ENCODE data around the gene CRACDL.
A peak's percentile ranks its signal among the peaks of the same experiment; 100 is the strongest.

CRACDL gene, protein sequence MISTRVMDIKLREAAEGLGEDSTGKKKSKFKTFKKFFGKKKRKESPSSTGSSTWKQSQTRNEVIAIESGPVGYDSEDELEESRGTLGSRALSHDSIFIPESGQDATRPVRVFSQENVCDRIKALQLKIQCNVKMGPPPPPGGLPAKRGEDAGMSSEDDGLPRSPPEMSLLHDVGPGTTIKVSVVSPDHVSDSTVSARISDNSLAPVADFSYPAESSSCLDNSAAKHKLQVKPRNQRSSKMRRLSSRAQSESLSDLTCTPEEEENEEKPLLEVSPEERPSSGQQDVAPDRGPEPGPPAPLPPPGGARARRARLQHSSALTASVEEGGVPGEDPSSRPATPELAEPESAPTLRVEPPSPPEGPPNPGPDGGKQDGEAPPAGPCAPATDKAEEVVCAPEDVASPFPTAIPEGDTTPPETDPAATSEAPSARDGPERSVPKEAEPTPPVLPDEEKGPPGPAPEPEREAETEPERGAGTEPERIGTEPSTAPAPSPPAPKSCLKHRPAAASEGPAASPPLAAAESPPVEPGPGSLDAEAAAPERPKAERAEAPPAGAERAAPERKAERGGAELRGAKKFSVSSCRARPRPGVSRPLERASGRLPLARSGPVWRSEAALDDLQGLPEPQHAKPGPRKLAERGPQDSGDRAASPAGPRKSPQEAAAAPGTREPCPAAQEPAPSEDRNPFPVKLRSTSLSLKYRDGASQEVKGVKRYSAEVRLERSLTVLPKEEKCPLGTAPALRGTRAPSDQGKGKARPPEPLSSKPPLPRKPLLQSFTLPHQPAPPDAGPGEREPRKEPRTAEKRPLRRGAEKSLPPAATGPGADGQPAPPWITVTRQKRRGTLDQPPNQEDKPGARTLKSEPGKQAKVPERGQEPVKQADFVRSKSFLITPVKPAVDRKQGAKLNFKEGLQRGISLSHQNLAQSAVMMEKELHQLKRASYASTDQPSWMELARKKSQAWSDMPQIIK

DNA sequence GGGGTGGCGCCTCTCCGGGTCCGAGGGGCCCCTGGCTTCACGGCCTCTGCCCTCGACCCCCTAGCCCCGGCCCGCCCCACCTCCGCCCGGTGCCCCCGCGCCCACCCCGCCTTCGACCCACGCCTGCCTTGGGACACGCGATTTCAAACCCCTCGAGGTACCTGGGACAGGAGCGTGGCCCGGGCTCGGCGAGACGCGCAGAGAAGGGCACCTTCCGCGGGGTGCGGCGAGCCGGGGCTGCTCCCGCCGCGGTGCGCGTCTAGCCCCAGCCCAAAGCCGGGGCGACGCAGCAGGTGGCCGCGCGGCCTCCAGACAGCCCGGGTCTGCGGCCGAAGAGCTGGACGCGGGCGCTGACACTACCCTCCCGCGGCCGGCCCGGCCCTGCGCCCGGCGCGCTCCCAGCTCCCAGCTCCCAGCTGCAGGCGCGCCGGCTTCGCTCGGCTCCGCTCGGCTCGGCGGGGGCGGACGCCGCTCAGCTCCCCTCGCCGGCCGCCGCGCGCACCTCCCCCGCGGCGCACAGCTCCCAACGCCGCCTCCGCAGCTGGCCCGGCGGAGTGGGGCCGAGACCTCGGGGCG lies at the start of gene CRACDL:
TSS of gene CRACDL (minus strand) at position 449 of the 576 bp plus-strand sequence. CDS start 89,425 bp downstream, outside the sequence.
- Histone ChIP-seq H3K4me1 (ENCODE audit: control insufficient read depth, insufficient read depth, low read length) (no peaks in the 10 kb centered on the region), H3K27me3 (ENCODE audit: control insufficient read depth, insufficient read depth, low read length) (peaks cover 68% of the 10 kb centered on the region), H3K4me3 (ENCODE audit: low read depth, low read length) (peak within 1 kb of the TSS; percentile 64), H3K9me3 (ENCODE audit: control insufficient read depth, insufficient read depth, low read length) (no peaks in the 10 kb centered on the region), H3K27ac (ENCODE audit: low read depth, low read length) (no peak within 1 kb of the TSS), H3K9ac (ENCODE audit: low read depth, low read length) (no peak within 1 kb of the TSS), H3K36me3 (ENCODE audit: control insufficient read depth, insufficient read depth, low read length) (no peaks in the 10 kb centered on the region)

DNA sequence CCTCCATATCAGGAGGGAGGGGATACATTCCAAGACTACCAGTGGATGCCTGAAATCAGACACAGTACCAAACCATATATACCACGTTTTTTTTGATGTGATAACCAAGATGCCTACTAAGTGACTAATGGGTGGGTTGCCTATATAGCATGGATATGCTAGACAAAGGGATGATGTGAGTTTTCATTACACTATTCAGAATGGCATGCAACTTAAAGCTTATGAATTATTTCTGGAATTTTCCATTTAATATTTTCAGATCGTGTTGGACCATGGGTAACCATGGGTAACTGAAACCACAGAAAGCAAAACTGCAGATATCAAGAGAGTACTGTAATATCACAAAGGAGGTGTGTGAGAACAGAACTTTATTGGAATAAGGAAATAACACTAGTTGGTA lies 39.6 kb upstream of the CRACDL start:
- H3K36me3 ChIP-seq (ENCODE audit: control insufficient read depth, insufficient read depth, low read length): no peaks in the 10 kb centered on the region
- no peaks in the 10 kb centered on the region for H3K27me3 ChIP-seq (ENCODE audit: control insufficient read depth, insufficient read depth, low read length)
- no peak overlapping the region for H3K4me3 ChIP-seq (ENCODE audit: low read depth, low read length)
- no peak overlapping the region for H3K9ac ChIP-seq (ENCODE audit: low read depth, low read length)
- H3K27ac ChIP-seq (ENCODE audit: low read depth, low read length): no peak overlapping the region
- no peaks in the 10 kb centered on the region for H3K4me1 ChIP-seq (ENCODE audit: control insufficient read depth, insufficient read depth, low read length)
- H3K9me3 ChIP-seq (ENCODE audit: control insufficient read depth, insufficient read depth, low read length): peaks cover 34% of the 10 kb centered on the region

DNA sequence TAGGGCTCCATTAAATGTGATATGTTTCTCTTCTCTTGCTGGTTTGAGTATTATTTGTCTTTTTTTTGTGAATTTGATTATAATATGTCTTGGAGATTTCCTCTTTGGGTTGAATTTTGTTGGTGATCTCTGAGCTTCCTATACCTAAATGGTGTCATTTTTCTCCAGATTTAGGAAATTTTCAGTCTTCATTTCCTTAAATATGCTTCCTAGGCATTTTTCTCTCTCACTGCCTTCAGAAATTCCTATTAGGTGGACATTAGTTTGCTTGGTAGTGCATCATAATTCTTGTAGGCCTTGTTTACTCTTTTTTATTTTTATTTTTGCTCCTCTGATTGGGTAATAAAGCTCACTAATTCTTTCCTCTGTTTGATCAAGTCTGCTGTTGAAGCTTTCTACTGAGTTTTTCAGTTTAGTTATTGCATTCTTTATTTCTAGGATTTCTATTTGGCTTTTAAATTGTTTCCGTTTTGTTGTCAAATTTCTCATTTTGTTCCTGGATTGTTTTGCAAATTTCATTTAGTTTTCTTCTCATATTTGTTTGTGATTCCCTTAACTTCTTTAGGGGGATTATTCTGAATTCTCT lies 36.6 kb upstream of the CRACDL start:
- Histone ChIP-seq H3K4me3 (ENCODE audit: low read depth, low read length) (no peak overlapping the region), H3K36me3 (ENCODE audit: control insufficient read depth, insufficient read depth, low read length) (no peaks in the 10 kb centered on the region), H3K9me3 (ENCODE audit: control insufficient read depth, insufficient read depth, low read length) (peaks cover 43% of the 10 kb centered on the region), H3K27me3 (ENCODE audit: control insufficient read depth, insufficient read depth, low read length) (no peaks in the 10 kb centered on the region), H3K9ac (ENCODE audit: low read depth, low read length) (no peak overlapping the region), H3K4me1 (ENCODE audit: control insufficient read depth, insufficient read depth, low read length) (no peaks in the 10 kb centered on the region), H3K27ac (ENCODE audit: low read depth, low read length) (no peak overlapping the region)

DNA sequence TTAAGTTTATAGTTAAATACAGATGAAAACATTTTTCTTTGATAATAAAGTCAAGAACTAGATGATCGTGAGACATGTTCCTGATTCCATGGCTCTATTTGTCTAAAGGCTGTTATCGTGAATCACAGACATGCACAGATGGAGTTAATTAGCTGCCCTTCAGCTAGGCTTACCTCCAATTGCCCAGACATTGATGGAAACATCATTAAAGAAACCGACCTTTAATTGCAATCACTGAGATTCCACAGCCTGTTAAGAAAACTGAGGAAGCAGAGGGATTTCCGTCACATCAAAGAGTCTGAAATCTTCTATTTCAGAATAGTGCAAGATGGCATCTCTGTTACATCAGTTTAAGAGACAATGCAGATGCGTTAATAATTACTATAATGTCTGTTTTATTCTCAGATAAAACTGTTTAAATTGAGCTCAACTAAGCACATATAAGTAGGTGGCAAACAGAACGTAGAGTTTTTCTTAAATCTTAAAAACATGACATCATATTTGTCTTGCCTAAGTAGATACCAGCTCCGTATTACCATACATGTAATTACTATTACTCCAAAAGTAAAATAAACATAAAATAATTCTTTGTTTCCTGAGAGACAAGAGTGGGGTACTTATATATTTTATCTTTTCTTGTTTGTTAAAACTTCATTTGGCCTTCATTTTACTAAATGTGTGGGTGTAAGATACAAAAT lies 23.9 kb upstream of the CRACDL start:
- Histone ChIP-seq H3K4me3 (ENCODE audit: low read depth, low read length) (no peak overlapping the region), H3K36me3 (ENCODE audit: control insufficient read depth, insufficient read depth, low read length) (no peaks in the 10 kb centered on the region), H3K9me3 (ENCODE audit: control insufficient read depth, insufficient read depth, low read length) (no peaks in the 10 kb centered on the region), H3K27me3 (ENCODE audit: control insufficient read depth, insufficient read depth, low read length) (no peaks in the 10 kb centered on the region), H3K27ac (ENCODE audit: low read depth, low read length) (no peak overlapping the region), H3K4me1 (ENCODE audit: control insufficient read depth, insufficient read depth, low read length) (no peaks in the 10 kb centered on the region), H3K9ac (ENCODE audit: low read depth, low read length) (no peak overlapping the region)

DNA sequence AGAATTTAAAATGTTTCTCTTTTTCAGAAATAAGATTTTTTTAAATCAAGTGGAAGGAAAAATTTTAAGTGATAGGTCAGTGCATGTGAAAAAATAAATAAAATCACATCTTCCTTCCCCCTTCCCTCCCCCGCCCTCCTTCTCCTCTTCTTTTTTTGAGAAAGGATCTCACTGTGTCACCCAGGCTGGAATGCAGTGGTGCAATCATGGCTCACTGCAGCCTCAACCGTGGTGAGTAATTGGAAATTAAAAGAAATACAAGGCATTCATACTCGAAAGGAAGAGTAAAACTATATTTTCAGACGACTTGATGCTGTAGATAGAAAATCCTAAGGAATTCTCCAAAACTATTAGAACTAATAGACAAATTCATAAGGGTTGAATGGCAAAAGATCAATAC lies 16.9 kb upstream of the CRACDL start:
- H3K9me3 ChIP-seq (ENCODE audit: control insufficient read depth, insufficient read depth, low read length): no peaks in the 10 kb centered on the region
- no peak overlapping the region for H3K27ac ChIP-seq (ENCODE audit: low read depth, low read length)
- H3K36me3 ChIP-seq (ENCODE audit: control insufficient read depth, insufficient read depth, low read length): no peaks in the 10 kb centered on the region
- no peak overlapping the region for H3K4me3 ChIP-seq (ENCODE audit: low read depth, low read length)
- H3K27me3 ChIP-seq (ENCODE audit: control insufficient read depth, insufficient read depth, low read length): no peaks in the 10 kb centered on the region
- no peaks in the 10 kb centered on the region for H3K4me1 ChIP-seq (ENCODE audit: control insufficient read depth, insufficient read depth, low read length)
- no peak overlapping the region for H3K9ac ChIP-seq (ENCODE audit: low read depth, low read length)

DNA sequence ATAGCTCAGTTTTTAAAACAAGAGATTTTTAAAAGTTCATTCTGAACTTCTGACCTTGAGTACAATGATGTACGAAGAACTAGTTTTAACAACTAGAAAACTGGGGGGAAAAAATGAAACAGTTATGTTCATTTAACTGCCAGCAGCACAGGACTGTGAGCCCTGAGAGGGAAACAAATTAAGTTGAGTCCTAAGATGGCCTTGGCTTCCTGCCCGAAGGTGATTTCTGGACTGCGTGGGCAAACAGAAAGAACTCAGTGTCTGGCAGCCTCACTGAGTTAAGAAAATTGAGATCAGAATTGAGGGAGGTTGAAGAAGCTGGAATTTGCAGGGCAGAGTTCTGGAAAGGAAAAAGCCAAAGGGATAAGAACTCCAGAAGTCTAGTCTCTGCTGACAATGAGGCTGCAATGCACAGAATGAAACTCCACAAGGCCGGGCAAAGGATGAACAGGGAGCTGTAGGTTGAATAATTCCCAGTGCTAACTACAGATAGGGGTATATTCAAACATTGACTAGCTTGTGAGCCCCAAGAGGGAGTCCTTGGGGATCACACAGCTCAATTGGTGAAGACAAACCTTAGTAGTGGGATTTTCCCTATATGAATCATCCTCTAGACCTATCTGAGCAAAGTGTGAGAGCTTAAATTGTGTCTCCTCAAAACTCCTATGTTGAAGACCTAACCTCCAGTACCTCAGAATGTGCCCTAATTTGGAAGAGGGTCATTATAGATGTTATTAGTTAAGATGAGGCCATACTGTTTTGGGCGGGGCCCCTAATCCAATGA lies 13.1 kb upstream of the CRACDL start:
- no peaks in the 10 kb centered on the region for H3K27me3 ChIP-seq (ENCODE audit: control insufficient read depth, insufficient read depth, low read length)
- no peaks in the 10 kb centered on the region for H3K36me3 ChIP-seq (ENCODE audit: control insufficient read depth, insufficient read depth, low read length)
- H3K9me3 ChIP-seq (ENCODE audit: control insufficient read depth, insufficient read depth, low read length): no peaks in the 10 kb centered on the region
- H3K9ac ChIP-seq (ENCODE audit: low read depth, low read length): no peak overlapping the region
- no peak overlapping the region for H3K27ac ChIP-seq (ENCODE audit: low read depth, low read length)
- H3K4me3 ChIP-seq (ENCODE audit: low read depth, low read length): no peak overlapping the region
- H3K4me1 ChIP-seq (ENCODE audit: control insufficient read depth, insufficient read depth, low read length): no peaks in the 10 kb centered on the region

DNA sequence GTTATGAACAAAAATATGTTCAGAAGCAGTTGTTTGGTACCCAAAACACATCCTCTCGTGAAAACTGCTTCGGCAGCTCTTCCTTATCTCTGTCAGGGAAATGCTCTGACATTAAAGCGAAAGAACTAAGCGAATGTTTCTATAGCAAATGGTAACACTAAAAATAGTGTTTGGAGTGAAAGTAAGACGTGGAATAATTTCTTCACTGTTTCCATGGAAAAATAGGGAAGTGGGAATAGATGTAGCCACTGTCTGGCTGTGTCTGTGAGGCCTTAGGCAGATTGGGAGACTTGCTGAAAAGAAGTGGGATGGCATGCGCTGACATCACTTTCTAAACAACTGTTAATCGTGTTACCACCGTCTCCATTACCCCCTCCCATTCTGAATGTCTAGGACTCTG lies 11.5 kb upstream of the CRACDL start:
- H3K27ac ChIP-seq (ENCODE audit: low read depth, low read length): no peak overlapping the region

DNA sequence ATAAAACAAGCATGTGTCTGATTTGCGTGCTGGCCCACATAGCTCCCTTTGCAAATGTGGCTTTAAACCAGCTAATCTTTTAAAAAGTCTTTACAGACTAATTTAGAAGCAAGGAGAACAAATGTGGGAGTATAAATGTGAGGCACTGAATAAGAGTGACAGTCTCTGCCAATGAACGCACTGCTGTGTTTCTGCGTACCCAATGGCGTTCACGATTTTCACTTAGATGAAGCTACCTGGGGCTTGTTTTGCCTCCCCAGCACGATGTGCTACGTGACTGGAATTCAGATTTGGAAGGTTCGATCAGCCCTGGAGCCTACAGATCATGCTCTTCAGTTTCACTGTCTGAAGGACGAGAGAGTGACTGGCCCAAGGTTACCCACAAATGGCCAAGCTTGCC lies 10.8 kb upstream of the CRACDL start:
- H3K4me3 ChIP-seq (ENCODE audit: low read depth, low read length): no peak overlapping the region
- H3K9ac ChIP-seq (ENCODE audit: low read depth, low read length): no peak overlapping the region
- H3K4me1 ChIP-seq (ENCODE audit: control insufficient read depth, insufficient read depth, low read length): no peaks in the 10 kb centered on the region
- no peak overlapping the region for H3K27ac ChIP-seq (ENCODE audit: low read depth, low read length)
- H3K9me3 ChIP-seq (ENCODE audit: control insufficient read depth, insufficient read depth, low read length): no peaks in the 10 kb centered on the region
- no peaks in the 10 kb centered on the region for H3K36me3 ChIP-seq (ENCODE audit: control insufficient read depth, insufficient read depth, low read length)
- no peaks in the 10 kb centered on the region for H3K27me3 ChIP-seq (ENCODE audit: control insufficient read depth, insufficient read depth, low read length)

More for the DNA sequence above, 11.5 kb upstream of the CRACDL start:
- H3K9me3 ChIP-seq (ENCODE audit: control insufficient read depth, insufficient read depth, low read length): no peaks in the 10 kb centered on the region
- H3K27me3 ChIP-seq (ENCODE audit: control insufficient read depth, insufficient read depth, low read length): no peaks in the 10 kb centered on the region
- no peak overlapping the region for H3K9ac ChIP-seq (ENCODE audit: low read depth, low read length)
- no peak overlapping the region for H3K4me3 ChIP-seq (ENCODE audit: low read depth, low read length)
- H3K36me3 ChIP-seq (ENCODE audit: control insufficient read depth, insufficient read depth, low read length): no peaks in the 10 kb centered on the region
- H3K4me1 ChIP-seq (ENCODE audit: control insufficient read depth, insufficient read depth, low read length): no peaks in the 10 kb centered on the region

DNA sequence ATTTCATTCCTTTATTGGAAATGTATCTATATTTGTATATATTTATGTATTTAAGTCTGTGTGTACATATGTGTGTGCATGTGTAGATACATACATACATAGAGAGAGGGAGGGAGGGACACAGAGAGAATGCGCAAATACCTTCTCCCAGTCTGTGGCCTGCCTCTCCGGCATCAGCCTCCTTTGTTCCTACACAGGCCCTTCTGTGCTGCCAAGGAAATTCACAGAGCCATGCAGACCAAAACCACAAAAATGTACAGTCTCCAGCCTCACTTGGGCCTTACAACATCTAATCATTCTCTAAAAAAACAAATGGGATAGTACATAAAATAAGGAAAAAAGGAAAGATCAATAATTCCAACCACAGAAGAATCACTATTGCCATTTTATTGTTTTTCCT lies 8.8 kb upstream of the CRACDL start:
- Histone ChIP-seq H3K4me1 (ENCODE audit: control insufficient read depth, insufficient read depth, low read length) (no peaks in the 10 kb centered on the region), H3K27ac (ENCODE audit: low read depth, low read length) (no peak overlapping the region), H3K36me3 (ENCODE audit: control insufficient read depth, insufficient read depth, low read length) (no peaks in the 10 kb centered on the region), H3K9me3 (ENCODE audit: control insufficient read depth, insufficient read depth, low read length) (no peaks in the 10 kb centered on the region), H3K4me3 (ENCODE audit: low read depth, low read length) (no peak overlapping the region), H3K27me3 (ENCODE audit: control insufficient read depth, insufficient read depth, low read length) (peaks cover under 1% of the 10 kb centered on the region; the same call in 1 of the 2 replicates), H3K9ac (ENCODE audit: low read depth, low read length) (no peak overlapping the region)

DNA sequence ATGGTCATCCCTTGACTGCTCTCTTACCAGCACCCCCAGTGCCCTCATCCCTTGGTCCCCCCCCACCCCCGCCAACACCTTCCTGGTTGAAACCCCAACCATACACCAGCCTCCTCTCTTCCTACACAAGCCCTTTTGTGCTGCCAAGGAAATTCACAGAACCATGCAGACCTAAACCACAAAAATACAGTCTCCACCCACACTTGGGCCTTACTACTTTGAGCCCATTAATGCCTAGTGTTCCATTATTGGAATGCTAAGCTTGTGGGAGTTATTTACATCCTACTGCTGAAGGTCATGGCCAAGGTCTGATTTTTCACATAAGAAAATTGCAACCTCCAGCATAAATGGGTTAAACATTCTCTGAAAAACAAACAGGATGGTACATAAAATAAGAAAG lies 4.1 kb upstream of the CRACDL start:
- Histone ChIP-seq H3K27ac (ENCODE audit: low read depth, low read length) (no peak overlapping the region), H3K36me3 (ENCODE audit: control insufficient read depth, insufficient read depth, low read length) (no peaks in the 10 kb centered on the region), H3K27me3 (ENCODE audit: control insufficient read depth, insufficient read depth, low read length) (peaks cover 47% of the 10 kb centered on the region), H3K9me3 (ENCODE audit: control insufficient read depth, insufficient read depth, low read length) (no peaks in the 10 kb centered on the region), H3K4me3 (ENCODE audit: low read depth, low read length) (no peak overlapping the region), H3K9ac (ENCODE audit: low read depth, low read length) (no peak overlapping the region), H3K4me1 (ENCODE audit: control insufficient read depth, insufficient read depth, low read length) (no peaks in the 10 kb centered on the region)
